KOPT-K1 (cell line): ENCODE results near the gene RBP3.

Experiments used
- H3K27ac ChIP-seq: fragments of 200-600 bp; sonication (generic); 2 replicates; pipeline ENCODE4 v1.5.1; 2016; ENCODE audit warnings: antibody characterized with exemption, mild to moderate bottlenecking, low read depth, low read length; ENCODE audit not compliant: poor library complexity, severe bottlenecking
- H3K36me3 ChIP-seq: fragments of 200-600 bp; sonication (generic); 2 replicates; pipeline ENCODE4 v1.5.1; 2017; ENCODE audit warnings: antibody characterized with exemption, mild to moderate bottlenecking, low read length, moderate library complexity; ENCODE audit not compliant: insufficient read depth
- H3K9me3 ChIP-seq: fragments of 200-600 bp; sonication (generic); 2 replicates; pipeline ENCODE4 v1.5.1; 2017; ENCODE audit warnings: antibody characterized with exemption, low read length, mild to moderate bottlenecking; ENCODE audit not compliant: insufficient read depth, poor library complexity, severe bottlenecking

RBP3 gene

GRCh38 chr10:47311932-47312662, 36.1 kb upstream of the RBP3 start:
- H3K9me3 ChIP-seq, result no peaks in the 10 kb centered on the region
- peak overlapping the region; percentile 96 for H3K27ac ChIP-seq
- no peaks in the 10 kb centered on the region for H3K36me3 ChIP-seq

DNA sequence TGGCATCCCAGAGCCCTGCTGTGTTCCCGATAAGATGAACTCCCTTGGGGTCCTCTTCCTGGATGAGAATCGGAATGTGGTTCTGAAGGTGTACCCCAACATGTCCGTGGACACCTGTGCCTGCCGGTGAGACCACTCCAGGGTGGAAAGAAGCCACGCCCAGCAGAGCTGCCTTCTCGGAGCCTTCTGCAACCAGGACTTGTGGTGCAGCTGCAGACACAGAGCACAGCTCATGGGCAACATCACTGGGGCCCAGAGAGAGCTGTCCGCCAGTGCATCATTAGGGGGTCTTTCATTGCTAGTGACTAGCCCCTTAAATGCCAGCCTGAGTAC, 35.5 kb upstream of the RBP3 start:
- no peaks in the 10 kb centered on the region for H3K36me3 ChIP-seq
- H3K9me3 ChIP-seq, result no peaks in the 10 kb centered on the region
- H3K27ac ChIP-seq, result peak overlapping the region; percentile 96

- Histone ChIP-seq H3K36me3 (no peaks in the 10 kb centered on the region), H3K9me3 (no peaks in the 10 kb centered on the region), H3K27ac (no peak overlapping the region)
These were observed 33.7 kb upstream of the RBP3 start for GRCh38 chr10:47314416-47314970.

GRCh38 chr10:47315421-47315820, 32.7 kb upstream of the RBP3 start:
- no peaks in the 10 kb centered on the region for H3K36me3 ChIP-seq
- H3K27ac ChIP-seq, result no peak overlapping the region
- no peaks in the 10 kb centered on the region for H3K9me3 ChIP-seq

DNA sequence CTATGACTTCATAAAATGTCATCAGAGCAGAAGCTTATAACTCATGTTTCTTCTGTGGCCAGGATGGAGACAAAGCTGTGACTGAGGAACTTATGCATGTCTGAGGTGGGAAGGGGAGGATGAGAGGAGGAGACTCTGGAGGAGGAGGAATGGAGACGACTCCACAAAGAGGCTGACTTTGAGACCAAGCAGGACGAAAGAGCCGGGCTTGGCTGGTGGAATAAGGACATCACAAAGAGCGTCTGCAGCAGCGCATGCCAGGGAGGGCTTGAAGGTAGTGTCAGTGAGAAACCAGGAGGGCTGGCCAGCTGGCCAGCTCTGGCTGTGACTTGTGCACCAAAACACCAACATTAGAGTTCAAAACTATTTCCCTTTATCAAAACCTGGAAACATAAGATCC, 32.0 kb upstream of the RBP3 start:
- Histone ChIP-seq H3K36me3 (no peaks in the 10 kb centered on the region), H3K9me3 (no peaks in the 10 kb centered on the region), H3K27ac (no peak overlapping the region)

DNA sequence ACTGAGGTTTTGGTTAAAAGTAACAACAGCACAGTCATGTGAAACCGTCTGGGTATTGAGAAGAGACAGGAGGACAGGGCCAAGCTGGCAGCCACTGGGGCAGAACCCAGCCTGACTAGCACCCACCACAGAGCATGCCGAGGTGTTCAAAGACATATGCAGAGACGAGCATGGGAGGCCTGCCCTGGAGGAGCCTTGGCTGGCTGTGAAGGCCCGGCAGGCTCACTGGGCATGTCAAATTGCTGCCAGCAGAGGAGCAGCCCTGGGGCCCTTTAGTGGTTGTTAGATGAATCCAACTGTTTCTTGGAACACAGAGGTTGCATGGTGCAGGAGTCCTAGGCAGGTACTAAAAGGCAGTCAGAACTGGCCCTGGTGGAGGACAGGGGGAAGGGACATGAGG, 30.9 kb upstream of the RBP3 start:
- no peaks in the 10 kb centered on the region for H3K36me3 ChIP-seq
- no peak overlapping the region for H3K27ac ChIP-seq
- H3K9me3 ChIP-seq, result no peaks in the 10 kb centered on the region

- Histone ChIP-seq H3K9me3 (no peaks in the 10 kb centered on the region), H3K27ac (no peak overlapping the region), H3K36me3 (no peaks in the 10 kb centered on the region)
These were observed 29.5 kb upstream of the RBP3 start for GRCh38 chr10:47318706-47319105.

- H3K36me3 ChIP-seq, result no peaks in the 10 kb centered on the region
- H3K9me3 ChIP-seq, result no peaks in the 10 kb centered on the region
- H3K27ac ChIP-seq, result no peak overlapping the region
These were observed 28.4 kb upstream of the RBP3 start for GRCh38 chr10:47319784-47320183.

- Histone ChIP-seq H3K9me3 (no peaks in the 10 kb centered on the region), H3K36me3 (no peaks in the 10 kb centered on the region), H3K27ac (no peak overlapping the region)
These were observed 27.4 kb upstream of the RBP3 start for GRCh38 chr10:47320812-47321211.

DNA sequence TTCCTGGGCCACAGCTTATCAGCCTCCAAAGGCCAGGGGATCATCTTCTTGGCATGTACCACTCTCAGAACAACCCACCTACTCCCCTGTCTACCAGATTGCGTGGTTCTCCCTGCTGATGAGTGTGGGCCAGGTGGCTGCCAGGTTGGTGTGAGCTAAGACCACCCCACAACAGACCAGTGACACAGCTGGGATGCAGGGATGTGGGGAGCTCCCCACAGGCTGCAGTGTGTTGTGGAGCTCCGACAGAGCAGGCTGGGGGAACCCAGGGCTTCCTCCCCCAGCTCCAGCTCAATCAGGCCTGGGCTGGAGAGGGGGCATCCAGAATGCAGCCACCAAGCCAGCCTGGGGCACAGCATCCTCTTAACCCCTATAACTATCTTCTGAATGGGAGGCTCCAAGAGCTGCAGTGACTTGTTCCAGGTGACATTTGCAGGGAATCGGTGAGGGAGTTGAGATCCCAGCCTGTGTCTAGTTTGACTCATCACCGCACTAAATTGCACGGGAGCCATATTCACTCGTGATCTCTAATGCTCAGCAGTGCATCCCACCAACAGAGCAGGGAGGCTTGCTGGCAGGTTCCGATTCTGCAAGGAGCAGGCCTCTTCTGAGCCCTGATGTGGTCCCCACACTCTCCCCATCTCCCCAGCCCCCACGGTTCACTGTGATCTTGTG, 26.5 kb upstream of the RBP3 start:
- H3K36me3 ChIP-seq, result no peaks in the 10 kb centered on the region
- H3K27ac ChIP-seq, result no peak overlapping the region
- no peaks in the 10 kb centered on the region for H3K9me3 ChIP-seq

GRCh38 chr10:47322300-47323061, 25.7 kb upstream of the RBP3 start, which contains the start of gene GDF2:
TSS of gene GDF2 (plus strand) at chr10:47322454. CDS start at chr10:47322669, 215 bp downstream.
- H3K9me3 ChIP-seq, result no peaks in the 10 kb centered on the region
- no peaks in the 10 kb centered on the region for H3K36me3 ChIP-seq
- no peak within 1 kb of the TSS for H3K27ac ChIP-seq

GRCh38 chr10:47323087-47323486, 25.1 kb upstream of the RBP3 start:
- Histone ChIP-seq H3K27ac (no peak overlapping the region), H3K36me3 (no peaks in the 10 kb centered on the region), H3K9me3 (no peaks in the 10 kb centered on the region)

GRCh38 chr10:47323636-47324296, 24.4 kb upstream of the RBP3 start:
- Histone ChIP-seq H3K36me3 (no peaks in the 10 kb centered on the region), H3K27ac (no peak overlapping the region), H3K9me3 (no peaks in the 10 kb centered on the region)

GRCh38 chr10:47325303-47326291, 22.6 kb upstream of the RBP3 start:
- no peak overlapping the region for H3K27ac ChIP-seq
- H3K36me3 ChIP-seq, result no peaks in the 10 kb centered on the region
- H3K9me3 ChIP-seq, result no peaks in the 10 kb centered on the region
